NT2/D1 (cell line): Measurements from ENCODE around the gene SIGLEC15.

ENCODE experiments used
- DNase-seq: peaks from one replicate; pipeline ENCODE4 v3.0.0-alpha.2; 2011; ENCODE audit warnings: low read depth, low spot score
- H3K27me3 ChIP-seq: 2 replicates; pipeline ENCODE4 v1.6.0; 2011; ENCODE audit warnings: mild to moderate bottlenecking; ENCODE audit not compliant: insufficient read length, insufficient read depth
- H3K36me3 ChIP-seq: 2 replicates; pipeline ENCODE4 v1.6.1; 2011; ENCODE audit warnings: mild to moderate bottlenecking, low read length, mixed read lengths; ENCODE audit not compliant: insufficient read depth, insufficient read length
- H3K4me1 ChIP-seq: 2 replicates; pipeline ENCODE4 v1.5.1; 2011; ENCODE audit not compliant: insufficient read depth, insufficient read length
- H3K4me3 ChIP-seq: 2 replicates; pipeline ENCODE4 v1.5.1; 2011; ENCODE audit warnings: low read depth; ENCODE audit not compliant: insufficient read length
- H3K9ac ChIP-seq: 2 replicates; pipeline ENCODE4 v1.6.0; 2011; ENCODE audit warnings: low read depth; ENCODE audit not compliant: insufficient read length
- H3K9me3 ChIP-seq: 2 replicates; pipeline ENCODE4 v1.5.1; 2011; ENCODE audit warnings: mild to moderate bottlenecking, low read length; ENCODE audit not compliant: insufficient read depth
- SUZ12 ChIP-seq: IDR thresholded peaks from 2 replicates; pipeline ENCODE4 v1.6.1; 2011; ENCODE audit not compliant: insufficient read length, insufficient read depth; ENCODE audit errors: extremely low read depth
- YY1 ChIP-seq: IDR thresholded peaks from 2 replicates; pipeline ENCODE4 v1.6.1; 2011; ENCODE audit not compliant: insufficient read length, insufficient read depth
- ZNF274 ChIP-seq: IDR thresholded peaks from 2 replicates; pipeline ENCODE4 v1.6.1; 2011; ENCODE audit warnings: mild to moderate bottlenecking, low read depth, low read length

SIGLEC15 gene

DNA sequence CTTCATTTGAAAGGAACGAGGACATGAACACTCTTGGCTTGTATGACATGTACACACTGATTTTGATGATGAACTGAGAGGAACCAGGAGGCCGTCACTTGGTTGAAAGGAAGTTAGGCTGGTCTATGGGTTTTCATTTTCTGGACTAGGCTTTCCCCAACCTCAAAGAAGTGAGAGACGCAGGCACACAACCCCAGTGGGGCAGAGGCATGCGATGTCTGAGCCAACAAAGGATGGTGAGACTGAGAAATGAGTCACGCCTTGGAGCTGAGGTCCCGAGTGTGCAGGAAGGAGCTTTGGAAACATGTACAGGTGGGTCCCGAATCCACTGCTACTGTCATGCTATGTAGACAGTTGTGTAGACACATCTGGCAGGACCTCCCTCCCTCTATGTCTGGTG lies 24.1 kb downstream of the SIGLEC15 start:
- TF ChIP-seq YY1 (no peak), SUZ12 (no peak), ZNF274 (no peak)
- H3K9me3 ChIP-seq: no peaks in the 10 kb centered on the region
- H3K4me3 ChIP-seq: no peak overlapping the region

GRCh38 chr18:45850021-45850420 lies 24.5 kb downstream of the SIGLEC15 start:
- H3K4me3 ChIP-seq: no peak overlapping the region
- H3K36me3 ChIP-seq: peaks cover 28% of the 10 kb centered on the region
- peaks cover 2% of the 10 kb centered on the region for H3K4me1 ChIP-seq
- no peak for TF ChIP-seq ZNF274
- TF ChIP-seq SUZ12: no peak
- no peak for TF ChIP-seq YY1
- no peaks in the 10 kb centered on the region for H3K9me3 ChIP-seq
- H3K27me3 ChIP-seq: no peaks in the 10 kb centered on the region
- no peak overlapping the region for H3K9ac ChIP-seq
- no peak for DNase-seq

More for the DNA sequence above, 24.1 kb downstream of the SIGLEC15 start:
- no peaks in the 10 kb centered on the region for H3K27me3 ChIP-seq
- no peak overlapping the region for H3K9ac ChIP-seq
- H3K36me3 ChIP-seq: peaks cover 26% of the 10 kb centered on the region
- H3K4me1 ChIP-seq: peaks cover 2% of the 10 kb centered on the region
- DNase-seq: no peak

DNA sequence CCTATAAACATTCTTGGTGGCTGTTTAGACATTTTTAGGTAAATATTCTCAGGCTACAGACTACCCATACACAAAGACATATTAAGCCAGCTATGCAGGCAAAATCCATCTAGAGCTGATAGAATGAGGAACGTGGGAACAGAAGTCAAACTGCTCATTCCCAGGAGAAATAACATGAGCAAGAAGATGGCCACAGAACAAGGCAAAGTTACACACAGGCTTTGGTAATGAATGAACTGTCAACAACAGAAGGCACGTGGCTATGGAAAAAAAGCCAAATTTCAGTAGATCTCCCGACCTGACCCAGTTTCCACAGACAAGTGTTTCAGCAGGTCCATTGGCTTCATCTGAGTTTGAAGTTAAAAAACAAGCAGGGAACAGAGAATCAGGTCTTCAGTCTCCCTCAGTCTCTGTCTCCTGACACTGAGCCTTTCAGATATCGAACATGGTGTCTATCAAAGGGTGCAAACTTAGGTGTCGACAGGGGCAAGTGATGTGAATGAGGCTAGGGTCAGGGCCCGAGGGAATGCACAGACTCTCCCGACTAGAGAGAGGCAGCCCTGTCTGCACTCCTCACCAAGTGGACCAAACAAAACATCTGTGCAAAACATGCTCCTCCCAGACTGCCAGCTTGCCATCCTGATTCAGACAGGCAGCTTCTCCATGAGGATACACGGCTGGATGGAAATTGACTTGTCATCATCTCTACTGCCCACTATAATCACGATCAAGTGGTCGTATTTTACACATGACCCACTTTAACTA lies 25.9 kb downstream of the SIGLEC15 start:
- no peak for DNase-seq
- no peaks in the 10 kb centered on the region for H3K4me1 ChIP-seq
- H3K4me3 ChIP-seq: no peak overlapping the region

DNA sequence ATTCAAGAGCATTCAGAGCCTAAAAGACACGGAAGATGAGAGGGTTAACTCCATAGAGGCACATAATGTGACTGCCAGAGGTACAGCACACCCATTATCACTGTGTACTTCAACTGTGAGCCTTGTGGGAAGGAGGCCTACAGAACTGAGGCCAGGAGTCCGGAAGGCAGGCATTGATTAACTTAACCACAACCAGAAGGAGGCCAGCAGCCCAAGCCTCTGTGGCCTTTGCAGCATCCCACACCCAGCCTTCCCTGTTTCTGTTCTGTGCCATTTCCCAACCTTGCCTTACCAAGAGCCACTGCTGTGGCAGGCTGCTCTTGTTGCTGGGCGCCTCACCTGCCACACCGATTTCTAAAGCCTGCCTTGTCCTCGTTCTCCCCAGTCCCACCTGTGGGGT lies 27.2 kb downstream of the SIGLEC15 start:
- no peak for DNase-seq
- H3K4me1 ChIP-seq: no peaks in the 10 kb centered on the region
- no peak for TF ChIP-seq ZNF274
- TF ChIP-seq YY1: no peak
- no peak for TF ChIP-seq SUZ12
- no peak overlapping the region for H3K4me3 ChIP-seq
- no peaks in the 10 kb centered on the region for H3K9me3 ChIP-seq
- no peaks in the 10 kb centered on the region for H3K27me3 ChIP-seq
- H3K9ac ChIP-seq: no peak overlapping the region
- H3K36me3 ChIP-seq: peaks cover 38% of the 10 kb centered on the region

More for the DNA sequence above, 25.9 kb downstream of the SIGLEC15 start:
- Histone ChIP-seq H3K9ac (no peak overlapping the region), H3K27me3 (no peaks in the 10 kb centered on the region), H3K36me3 (peaks cover 34% of the 10 kb centered on the region), H3K9me3 (no peaks in the 10 kb centered on the region)
- TF ChIP-seq ZNF274 (no peak), SUZ12 (no peak), YY1 (no peak)

DNA sequence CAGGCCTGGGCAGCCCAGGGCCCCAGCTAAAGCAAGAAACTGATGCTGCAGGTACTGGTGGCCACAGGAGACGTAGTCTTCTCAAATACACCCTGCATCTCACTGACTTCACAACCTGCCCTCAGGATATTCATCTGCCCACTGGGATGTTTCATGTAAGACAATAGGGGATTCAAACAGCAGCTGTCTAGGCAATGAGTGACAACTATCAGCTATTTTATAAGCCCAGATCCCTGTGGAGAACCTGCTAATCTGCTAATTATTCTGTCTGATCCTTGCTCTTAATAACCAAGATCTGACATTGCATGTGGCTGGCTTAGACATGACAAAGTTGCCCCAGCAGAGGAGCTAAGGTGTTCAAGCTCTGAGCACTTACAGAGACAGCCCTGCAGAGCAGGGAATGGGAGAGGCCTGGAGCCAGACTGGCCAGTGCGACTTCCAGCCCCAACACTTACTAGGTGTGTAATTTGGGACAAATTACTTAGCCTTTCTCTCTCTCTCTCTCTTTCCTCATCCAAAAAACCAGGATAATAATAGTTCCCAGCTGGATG lies 28.6 kb downstream of the SIGLEC15 start:
- H3K4me1 ChIP-seq: no peaks in the 10 kb centered on the region
- H3K27me3 ChIP-seq: no peaks in the 10 kb centered on the region
- H3K9me3 ChIP-seq: no peaks in the 10 kb centered on the region
- no peak overlapping the region for H3K4me3 ChIP-seq
- TF ChIP-seq ZNF274 (no peak), SUZ12 (no peak), YY1 (no peak)
- DNase-seq: no peak
- H3K9ac ChIP-seq: no peak overlapping the region
- peaks cover 44% of the 10 kb centered on the region for H3K36me3 ChIP-seq

- Histone ChIP-seq H3K9me3 (no peaks in the 10 kb centered on the region), H3K9ac (no peak overlapping the region), H3K36me3 (peaks cover 46% of the 10 kb centered on the region), H3K4me1 (no peaks in the 10 kb centered on the region), H3K4me3 (no peak overlapping the region), H3K27me3 (no peaks in the 10 kb centered on the region)
- no peak for DNase-seq
- TF ChIP-seq ZNF274 (no peak), SUZ12 (no peak), YY1 (no peak)
Measured at GRCh38 chr18:45856531-45856930, 31.1 kb downstream of the SIGLEC15 start.

GRCh38 chr18:45859334-45859733 lies 33.9 kb downstream of the SIGLEC15 start:
- no peaks in the 10 kb centered on the region for H3K9me3 ChIP-seq
- DNase-seq: no peak
- H3K27me3 ChIP-seq: no peaks in the 10 kb centered on the region
- H3K4me1 ChIP-seq: no peaks in the 10 kb centered on the region
- H3K36me3 ChIP-seq: peaks cover 39% of the 10 kb centered on the region
- TF ChIP-seq YY1 (no peak), SUZ12 (no peak)
- H3K9ac ChIP-seq: no peak overlapping the region
- H3K4me3 ChIP-seq: no peak overlapping the region
